ENCODE results near the gene GMPPA. TPM values are rescaled to one million over a fixed set of nuclear protein-coding genes. Genes with fewer than 3 reads are reported as not detected.

GMPPA gene
- total RNA-seq (2021) (44.2 to 51.9 TPM (median 49.5 TPM) in 3 replicates), Bru-seq, nascent RNA (percentile 67 among the genes with signal in this experiment)
- long read RNA-seq, experiment 1, transcript GMPPA-204 (13 exons, 1,501 nt) = minor isoform, 24 of 157 reads
- long read RNA-seq, experiment 1, transcript GMPPA-203 (13 exons, 1,823 nt) = minor isoform, 20 of 157 reads
- long read RNA-seq, experiment 1, transcript GMPPA-201 (13 exons, 1,544 nt) = major isoform, 61 of 157 reads
- long read RNA-seq, experiment 1, partial matches to known transcripts = 4 of 157 reads
- long read RNA-seq, experiment 1, other reads (novel, unspliced or antisense) = 42 of 157 reads
- long read RNA-seq, experiment 2, transcript GMPPA-201 (13 exons, 1,544 nt) = minor isoform, 7 of 55 reads
- long read RNA-seq, experiment 2, transcript GMPPA-203 (13 exons, 1,823 nt) = major isoform, 8 of 55 reads
- long read RNA-seq, experiment 2, transcript GMPPA-204 (13 exons, 1,501 nt) = minor isoform, 7 of 55 reads
- long read RNA-seq, experiment 2, partial matches to known transcripts = 21 of 55 reads
- long read RNA-seq, experiment 2, other reads (novel, unspliced or antisense) = 10 of 55 reads
- long read RNA-seq, experiment 3, transcript GMPPA-204 (13 exons, 1,501 nt) = minor isoform, 10 of 90 reads
- long read RNA-seq, experiment 3, transcript GMPPA-201 (13 exons, 1,544 nt) = major isoform, 25 of 90 reads
- long read RNA-seq, experiment 3, transcript GMPPA-203 (13 exons, 1,823 nt) = minor isoform, 11 of 90 reads
- long read RNA-seq, experiment 3, partial matches to known transcripts = 10 of 90 reads
- long read RNA-seq, experiment 3, other reads (novel, unspliced or antisense) = 30 of 90 reads

GRCh38 chr2:219498280-219499057, at the start of gene GMPPA:
Gene GMPPA (plus strand): TSS chr2:219498891. CDS start chr2:219499976, 1,085 bp downstream.
- ATAC-seq (peak; percentile 84), DNase-seq (ENCODE audit: low spot score) (peak; percentile 98)
- Mint-ChIP-seq H3K4me1 (peaks cover 52% of the 10 kb centered on the region), H3K36me3 (peaks cover 2% of the 10 kb centered on the region; the same call in 1 of the 2 replicates), H3K27ac (peak within 1 kb of the TSS; percentile 99), H3K27me3 (ENCODE audit: low read depth) (peaks cover 45% of the 10 kb centered on the region), H3K9me3 (no peaks in the 10 kb centered on the region), H3K4me3 (peak within 1 kb of the TSS; percentile 98)
- ChIA-PET CTCF (interaction anchor here (0.8 to 35.9 kb wide), 19 partner anchors 9 to 203 kb away, joined by 3 to 2316 read pairs (median 6); partner anchors contain the start of genes ASIC4, CHPF, DNPEP and SPEG), POLR2A (interaction anchor here (0.6 to 2.9 kb wide), 14 partner anchors 9 to 219 kb away, joined by 3 to 19 read pairs (median 4); partner anchors contain the start of genes DNAJB2, DNPEP, STK11IP and TMEM198)
- TF ChIP-seq CBFB (CRISPR knock-in tag; IDR thresholded peaks at IDR 0.05; ENCODE audit: low read depth) = no peak
- peak; percentile 88 for TF ChIP-seq USF1 (CRISPR knock-in tag; IDR thresholded peaks at IDR 0.05)
- no peak for TF ChIP-seq ATF2 (CRISPR knock-in tag; IDR thresholded peaks at IDR 0.05; ENCODE audit: borderline replicate concordance, low read depth)
- TF ChIP-seq USF2 (CRISPR knock-in tag; IDR thresholded peaks at IDR 0.05) = peak; percentile 90
- no peak for TF ChIP-seq ZNF423 (CRISPR knock-in tag; IDR thresholded peaks at IDR 0.05)
- TF ChIP-seq ZNF317 (CRISPR knock-in tag; IDR thresholded peaks at IDR 0.05; ENCODE audit: borderline replicate concordance, low read depth) = no peak
- peak; percentile 65; the same call in 1 of the 2 replicates for TF ChIP-seq SP1 (CRISPR knock-in tag; conservative IDR thresholded peaks at IDR 0.05)
- TF ChIP-seq GRHL2 (CRISPR knock-in tag; IDR thresholded peaks at IDR 0.05; ENCODE audit: insufficient replicate concordance, severe bottlenecking) = no peak
- TF ChIP-seq ZNF532 (CRISPR knock-in tag; IDR thresholded peaks at IDR 0.05; ENCODE audit: borderline replicate concordance) = no peak
- TF ChIP-seq ERG (CRISPR knock-in tag; IDR thresholded peaks at IDR 0.05) = no peak
- TF ChIP-seq E2F5 (CRISPR knock-in tag; IDR thresholded peaks at IDR 0.05) = no peak
- TF ChIP-seq TEAD4 (CRISPR knock-in tag; IDR thresholded peaks at IDR 0.05) = no peak
- TF ChIP-seq NR3C1 (CRISPR knock-in tag; conservative IDR thresholded peaks at IDR 0.05; ENCODE audit: low read depth) = no peak
- no peak for TF ChIP-seq AR (CRISPR knock-in tag; IDR thresholded peaks at IDR 0.05)
- no peak for TF ChIP-seq HMGA2 (CRISPR knock-in tag; IDR thresholded peaks at IDR 0.05)
- TF ChIP-seq CTCF (IDR thresholded peaks at IDR 0.05) = no peak
- no peak for TF ChIP-seq NR1H2 (CRISPR knock-in tag; IDR thresholded peaks at IDR 0.05)
